ENCODE measurements around the gene MCIDAS. TPM values are rescaled to one million over a fixed set of nuclear protein-coding genes. Genes with fewer than 3 reads are reported as not detected.

Gene MCIDAS
- total and polyA plus RNA-seq, 2 of the 8 experiments (the other 6 are each of a cell fraction or from before 2014, with no cell fraction given), result 0.15 TPM; not detected in 1

- no peak for FAIRE-seq
- TF ChIP-seq SAP30 (IDR thresholded peaks at IDR 0.05; ENCODE audit: insufficient read depth, insufficient replicate concordance, low read length), result no peak
- no peak for TF ChIP-seq JUND (IDR thresholded peaks at IDR 0.05; ENCODE audit: low read length)
- no peak for TF ChIP-seq TAF7 (optimal IDR thresholded peaks at IDR 0.05; ENCODE audit: borderline replicate concordance, low read depth, low read length)
- no peak for TF ChIP-seq POU5F1 (IDR thresholded peaks at IDR 0.05; ENCODE audit: low read depth, low read length)
- no peak for TF ChIP-seq GABPA (IDR thresholded peaks at IDR 0.05; ENCODE audit: borderline replicate concordance, insufficient read depth, low read length)
- no peak for TF ChIP-seq TCF12 (IDR thresholded peaks at IDR 0.05; ENCODE audit: low read depth, low read length)
- TF ChIP-seq SP2 (IDR thresholded peaks at IDR 0.05; ENCODE audit: low read length), result no peak
- TF ChIP-seq NANOG (IDR thresholded peaks at IDR 0.05; ENCODE audit: insufficient read depth, low read depth, low read length, poor library complexity, severe bottlenecking), result no peak
- TF ChIP-seq ASH2L (IDR thresholded peaks at IDR 0.05; ENCODE audit: low read length), result no peak
- TF ChIP-seq EZH2 (IDR thresholded peaks at IDR 0.05; ENCODE audit: low read depth, low read length, severe bottlenecking), result no peak
- no peak for TF ChIP-seq RXRA (IDR thresholded peaks at IDR 0.05; ENCODE audit: insufficient read depth, low read depth, low read length)
- TF ChIP-seq POLR2A (IDR thresholded peaks at IDR 0.05; ENCODE audit: control extremely low read depth in 1 of 2, low read depth in 2 of 2, low read length in 2 of 2), result no peak
- no peak for TF ChIP-seq YY1 (IDR thresholded peaks at IDR 0.05; ENCODE audit: low read depth, low read length)
- no peak for TF ChIP-seq TEAD4 (IDR thresholded peaks at IDR 0.05; ENCODE audit: low read depth, low read length)
- TF ChIP-seq ZNF274 (IDR thresholded peaks at IDR 0.05; ENCODE audit: borderline replicate concordance, extremely low read depth, low read length), result no peak
- no peak for TF ChIP-seq KDM5A (IDR thresholded peaks at IDR 0.05; ENCODE audit: low read length)
Measured at GRCh38 chr5:55191165-55191564, 36.0 kb downstream of the MCIDAS start.

More at GRCh38 chr5:55191165-55191564, 36.0 kb downstream of the MCIDAS start:
- no peak overlapping the region for H2AK5ac ChIP-seq (ENCODE audit: low read depth, low read length)
- CTCF ChIA-PET (ENCODE audit: partially characterized antibody), result interaction anchor here (1.0 to 1.2 kb wide), 3 partner anchors 18 to 33 kb away, joined by 3 to 4 read pairs (median 3); partner anchors contain the start of gene CDC20B
- H2BK5ac ChIP-seq (ENCODE audit: low read depth, low read length), result no peak overlapping the region
- H3K4me1 ChIP-seq (replicated peaks in 1 of 4; ENCODE audit: control insufficient read depth in 3 of 4, insufficient read depth in 4 of 4, low read length in 3 of 4), result no peaks in the 10 kb centered on the region
- H3K79me1 ChIP-seq (ENCODE audit: low read depth, low read length), result no peaks in the 10 kb centered on the region
- no peak overlapping the region for H3K4ac ChIP-seq (replicated peaks; ENCODE audit: insufficient read length, low read depth, low read length)
- DNase-seq (ENCODE audit: low read depth in 1 of 2, low spot score in 2 of 2), result no peak
- no peaks in the 10 kb centered on the region for H3K79me2 ChIP-seq (ENCODE audit: control insufficient read depth in 1 of 2, insufficient read depth in 2 of 2, low read length in 2 of 2)
- H3K4me2 ChIP-seq (ENCODE audit: insufficient read depth in 1 of 2, low read depth in 2 of 2, low read length in 2 of 2), result no peak overlapping the region
- POLR2A ChIA-PET (ENCODE audit: partially characterized antibody), result interaction anchor here (0.9 to 1.1 kb wide), 2 partner anchors 10 to 24 kb away, joined by 3 read pairs; no protein-coding TSS in a partner anchor
- no peak overlapping the region for H2BK120ac ChIP-seq (replicated peaks; ENCODE audit: low read depth, low read length)
- no peak overlapping the region for H3K27ac ChIP-seq (ENCODE audit: low read depth, low read length)
- H3K9ac ChIP-seq (replicated peaks in 1 of 4; ENCODE audit: extremely low read depth in 1 of 4, low read depth in 3 of 4, low read length in 3 of 4), result no peak overlapping the region
- H2BK20ac ChIP-seq (ENCODE audit: low read length), result no peak overlapping the region
- H3K18ac ChIP-seq (ENCODE audit: extremely low read depth, low read length), result no peak overlapping the region
- H3K27me3 ChIP-seq (replicated peaks in 1 of 4; ENCODE audit: control insufficient read depth in 3 of 4, extremely low read depth in 1 of 4, insufficient read depth in 3 of 4, low read length in 3 of 4), result no peaks in the 10 kb centered on the region
- no peak overlapping the region for H4K5ac ChIP-seq (ENCODE audit: insufficient read length, low read depth, low read length)
- no peaks in the 10 kb centered on the region for H3K23me2 ChIP-seq (ENCODE audit: low read depth, low read length)
- no peak overlapping the region for H3K4me3 ChIP-seq (ENCODE audit: extremely low read depth in 1 of 4, insufficient read depth in 2 of 4, low read depth in 3 of 4, low read length in 4 of 4)
- no peak overlapping the region for H3K14ac ChIP-seq (ENCODE audit: insufficient read length)
- H3K56ac ChIP-seq (replicated peaks; ENCODE audit: insufficient read length, low read depth, low read length), result no peak overlapping the region
- no peaks in the 10 kb centered on the region for H3K36me3 ChIP-seq (ENCODE audit: control insufficient read depth in 2 of 4, insufficient read depth in 4 of 4, low read length in 3 of 4)
- H3K23ac ChIP-seq (ENCODE audit: insufficient read length), result no peak overlapping the region
- H2BK12ac ChIP-seq (ENCODE audit: low read depth, low read length), result no peak overlapping the region
- H4K91ac ChIP-seq (replicated peaks; ENCODE audit: insufficient read length, low read length), result no peak overlapping the region
- no peaks in the 10 kb centered on the region for H3K9me3 ChIP-seq (ENCODE audit: insufficient read depth in 2 of 2, low read depth in 1 of 2, low read length in 1 of 2)
- 93% methylated on average over 2 of the region's 2 CpGs; no CpG with 5 or more reads in 1 of the 2 experiments for WGBS, 2 experiments (ENCODE audit: extremely low coverage in 1 of 2, insufficient coverage in 1 of 2, insufficient read length in 1 of 2, insufficient replicate concordance in 2 of 2, low coverage in 1 of 2, low lambda C conversion rate in 2 of 2, missing lambda C conversion rate in 1 of 2)
- H2AFZ ChIP-seq (ENCODE audit: low read length), result no peak overlapping the region
- no peak overlapping the region for H4K8ac ChIP-seq (ENCODE audit: extremely low read depth, insufficient read depth, low read length)
- H4K20me1 ChIP-seq (replicated peaks in 1 of 2; ENCODE audit: control insufficient read depth in 1 of 2, insufficient read depth in 2 of 2, low read length in 2 of 2), result no peaks in the 10 kb centered on the region
- no peak overlapping the region for H2BK15ac ChIP-seq (ENCODE audit: low read length)

Measured in H1 (cell line).